Omental fat pad (tissue), 4 donors: ENCODE measurements around the gene PEPD. TPM values are rescaled to one million over a fixed set of nuclear protein-coding genes. Genes with fewer than 3 reads are reported as not detected.

Experiments
- ATAC-seq: fragments of 150-250 bp; one replicate; pipeline ENCODE4 v1.9.1; 2016; ENCODE audit warnings: mild to moderate bottlenecking, moderate library complexity; ENCODE audit not compliant: low FRiP score
- DNase-seq: peaks from one replicate; pipeline ENCODE4 v3.0.0-alpha.2; 2019; ENCODE audit warnings: low spot score
- CTCF ChIP-seq, 3 donors: fragments of 450-650 bp; IDR thresholded peaks; one replicate each; pipeline ENCODE4 v1.5.1; 2016 to 2017; ENCODE audit warnings: antibody characterized with exemption in 3 of 3, mild to moderate bottlenecking in 3 of 3, moderate library complexity in 2 of 3
- total RNA-seq, 4 donors: library from RNA; depleted of rRNA; stranded (reverse); fragments of >200 nt; gene quantifications; one replicate each; pipeline ENCODE4 v1.1.0, GENCODE V29; 2016

The PEPD gene
- total RNA-seq, 4 donors from 2014 or later = 78.9 to 99.3 (median 89.8) TPM

DNA sequence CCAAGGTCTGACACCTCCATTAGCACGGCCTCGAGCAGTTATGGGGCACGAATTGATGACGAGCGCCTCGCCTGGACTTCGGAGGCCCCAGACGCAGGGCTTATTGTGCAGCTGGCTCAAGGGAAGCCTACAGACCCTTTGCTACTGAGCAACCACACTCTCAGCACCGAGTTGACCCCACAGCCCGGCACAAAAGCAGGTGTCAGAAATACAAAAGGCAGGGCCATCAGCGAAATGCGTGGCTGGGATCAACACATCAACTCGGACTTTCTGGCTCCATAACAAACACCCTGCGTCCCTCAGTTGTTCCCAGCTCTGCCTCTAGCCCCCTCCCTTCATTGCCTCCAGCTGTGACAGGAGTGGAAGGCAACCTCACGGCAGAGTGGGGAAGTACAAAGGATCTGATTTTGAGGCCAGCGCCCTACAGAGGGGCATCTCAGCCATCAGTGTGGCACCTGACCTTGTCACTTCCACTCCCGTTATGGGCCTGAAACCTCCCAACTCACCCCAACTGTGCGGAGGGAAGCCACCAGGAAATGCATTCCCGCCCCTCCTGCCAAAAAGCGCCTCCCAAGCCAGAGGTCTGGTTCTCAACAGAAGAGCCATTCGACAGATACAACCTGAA, 18.0 kb downstream of the PEPD start:
- no peak for ATAC-seq
- TF ChIP-seq CTCF (IDR thresholded peaks at IDR 0.05) = no peak
- DNase-seq = no peak

DNA sequence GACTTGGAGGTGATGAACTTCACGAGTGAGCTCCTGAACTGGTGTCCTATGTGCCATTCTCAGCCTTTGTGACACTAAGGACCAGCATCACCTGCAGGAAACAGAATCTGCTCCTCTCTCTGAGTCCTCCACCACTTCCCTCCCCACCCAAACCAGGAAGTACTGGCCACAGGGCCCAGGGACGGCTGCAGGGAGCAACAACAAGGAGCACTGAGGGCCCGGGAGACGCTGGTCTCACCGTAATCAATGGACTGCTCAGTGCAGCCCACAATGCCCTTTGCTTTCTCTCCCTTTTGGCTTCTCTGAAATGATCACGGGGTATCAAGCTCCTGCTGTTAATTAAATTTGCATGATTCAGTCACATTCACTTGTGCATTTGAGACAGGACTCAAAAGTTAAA, 18.6 kb downstream of the PEPD start:
- DNase-seq (no peak), ATAC-seq (no peak)
- TF ChIP-seq CTCF (IDR thresholded peaks at IDR 0.05) = no peak

DNA sequence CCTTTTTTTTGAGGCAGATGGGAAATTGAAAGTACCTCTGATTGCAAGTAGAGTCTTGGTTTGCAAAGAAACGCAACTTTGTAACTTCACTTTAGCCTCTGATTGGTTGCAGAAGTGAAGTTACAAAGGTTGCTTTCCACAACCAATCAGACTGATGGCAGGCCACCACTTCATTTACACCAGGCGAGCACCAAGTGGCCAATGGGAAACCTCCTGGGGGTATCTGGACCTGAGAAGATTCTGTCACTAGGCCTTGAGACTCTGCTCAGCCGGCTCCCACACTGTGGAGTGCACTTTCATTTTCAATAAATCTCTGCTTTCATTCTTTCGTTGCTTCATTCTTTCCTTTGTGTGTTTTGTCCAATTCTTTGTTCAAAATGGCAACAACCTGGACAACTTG, 19.1 kb downstream of the PEPD start:
- no peak for DNase-seq
- no peak for ATAC-seq

DNA sequence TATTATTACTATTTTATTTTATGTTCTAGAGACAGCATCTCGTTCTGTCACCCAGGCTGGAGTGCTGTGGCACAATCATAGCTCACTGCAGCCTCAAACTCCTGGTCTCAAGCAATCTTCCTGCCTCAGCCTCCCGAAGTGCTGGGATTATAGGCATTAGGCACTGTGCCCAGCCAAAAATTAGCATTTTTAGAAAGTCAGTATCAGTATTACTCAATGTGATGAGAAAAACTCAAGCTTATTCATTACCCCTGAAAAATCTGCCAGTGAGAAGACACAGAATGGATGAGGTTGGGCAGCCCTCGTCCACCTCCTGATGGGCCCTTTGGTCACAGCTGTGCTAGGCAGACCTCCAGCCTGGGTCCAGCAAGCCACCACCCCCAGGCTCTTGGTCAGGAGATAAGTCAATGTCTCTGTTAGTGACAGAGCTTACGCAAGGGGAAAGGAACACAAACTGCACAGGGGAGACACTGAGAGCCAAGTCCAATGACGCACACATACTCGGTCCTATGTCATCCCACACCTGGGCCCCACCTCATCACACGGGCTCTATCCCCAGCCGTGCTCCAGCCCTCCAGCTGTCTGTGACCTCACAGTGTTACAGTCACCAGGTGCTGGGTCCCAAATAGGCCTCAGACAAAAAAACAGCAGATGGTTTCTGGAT, 19.8 kb downstream of the PEPD start:
- DNase-seq = no peak
- no peak for ATAC-seq
- TF ChIP-seq CTCF (IDR thresholded peaks at IDR 0.05) = no peak

More for the DNA sequence above, 19.1 kb downstream of the PEPD start:
- no peak for TF ChIP-seq CTCF (IDR thresholded peaks at IDR 0.05)

DNA sequence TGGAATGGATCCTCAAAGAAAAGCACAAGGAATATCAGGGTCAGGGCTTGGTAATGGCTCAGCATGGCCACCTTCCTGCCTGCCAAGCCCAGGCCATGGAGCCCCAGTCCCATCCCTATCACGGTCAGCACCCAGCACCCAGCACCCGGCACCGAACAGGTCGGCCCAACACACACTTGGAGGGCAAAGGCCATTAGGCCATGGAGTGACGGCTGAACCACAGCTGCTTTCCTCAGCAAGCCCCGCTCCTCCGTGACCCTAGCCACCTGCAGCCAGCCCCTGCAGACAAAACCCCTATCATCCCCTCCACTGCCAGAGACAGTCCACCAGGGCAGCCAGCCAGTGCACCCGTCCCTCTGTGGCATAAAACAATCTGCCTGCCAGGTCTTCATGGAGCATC, 20.6 kb downstream of the PEPD start:
- ATAC-seq = no peak
- DNase-seq = no peak
- no peak for TF ChIP-seq CTCF (IDR thresholded peaks at IDR 0.05)

GRCh38 chr19:33500586-33500985, 21.0 kb downstream of the PEPD start:
- TF ChIP-seq CTCF (IDR thresholded peaks at IDR 0.05) = no peak
- no peak for DNase-seq
- ATAC-seq = no peak
